Sigmoid colon (tissue), 7 donors: Measurements from ENCODE around the gene PRDX1. TPM values are rescaled to one million over a fixed set of nuclear protein-coding genes. Genes with fewer than 3 reads are reported as not detected.
"Not testable (repeated sequence)": the region's sequence is repeated elsewhere in the genome, so short reads cannot be mapped to it uniquely, and the experiment has no call there.

Source experiments
- DNase-seq: peaks from one replicate; pipeline ENCODE4 v3.0.0-alpha.2; 2019
- H3K27ac ChIP-seq, 4 donors: fragments of 200-600 bp; sonication (generic); one replicate each; pipeline ENCODE4 v1.5.1; 2016 to 2019; ENCODE audit warnings: mild to moderate bottlenecking in 1 of 4
- H3K27me3 ChIP-seq, 3 donors: fragments of 200-600 bp; sonication (generic); one replicate each; pipeline ENCODE4 v1.5.1; 2019; ENCODE audit warnings: mild to moderate bottlenecking in 1 of 3
- H3K36me3 ChIP-seq, 4 donors: fragments of 200-600 bp; sonication (generic); one replicate each; pipeline ENCODE4 v1.5.1; 2016 to 2019
- H3K4me1 ChIP-seq, 4 donors: fragments of 200-600 bp; sonication (generic); one replicate each; pipeline ENCODE4 v1.5.1; 2017 to 2019
- H3K4me3 ChIP-seq, 4 donors: fragments of 200-600 bp; sonication (generic); one replicate each; pipeline ENCODE4 v1.5.1; 2017 to 2019; ENCODE audit warnings: mild to moderate bottlenecking in 2 of 4, moderate library complexity in 1 of 4
- H3K9me3 ChIP-seq, 4 donors: fragments of 200-600 bp in 3 of 4; sonication (generic) in 3 of 4; one replicate each; pipeline versions ENCODE4 v1.5.1 to v1.6.1; 2013 to 2019
- CTCF ChIP-seq, 4 experiments: fragments of 450-650 bp in 3 of 4; fragments of 200-600 bp in 1 of 4; IDR thresholded peaks; one replicate each; pipeline ENCODE4 v1.5.1; 2016 to 2019; ENCODE audit warnings: antibody characterized with exemption in 4 of 4, mild to moderate bottlenecking in 3 of 4, moderate library complexity in 2 of 4
- EP300 ChIP-seq, 4 donors: sonication (generic); formaldehyde crosslinking; IDR thresholded peaks; one replicate each; pipeline ENCODE4 v1.6.1; 2017; ENCODE audit warnings: antibody characterized with exemption in 4 of 4
- POLR2A ChIP-seq, 2 donors: fragments of 450-650 bp; IDR thresholded peaks; one replicate each; pipeline ENCODE4 v1.6.1; 2016; ENCODE audit warnings: antibody characterized with exemption in 2 of 2, mild to moderate bottlenecking in 2 of 2, moderate library complexity in 2 of 2
- POLR2AphosphoS5 ChIP-seq, 4 donors: sonication (generic); formaldehyde crosslinking; IDR thresholded peaks; one replicate each; pipeline ENCODE4 v1.6.1; 2017; ENCODE audit warnings: antibody characterized with exemption in 4 of 4
- WGBS, 2 donors: extraction: QIAGEN DNeasy Blood & Tissue Kit; methylation state at CpG; one replicate each; pipeline ENCODE4 v1.1.7; 2013; 5-methylcytosine and 5-hydroxymethylcytosine counted together
- intact Hi-C: fragments of 100-400 bp; cut with DNase I; formaldehyde crosslinking; loops from one replicate; pipeline ENCODE4 v1.15.1; 2023
- polyA plus RNA-seq, 3 donors: library from polyadenylated mRNA; stranded (reverse); fragments of 200-250 nt; gene quantifications; one replicate each; pipeline ENCODE4 v1.2.3, GENCODE V29; 2013
- total RNA-seq, 4 donors: library from RNA; depleted of rRNA; stranded (reverse); fragments of >200 nt; gene quantifications; one replicate each; pipeline ENCODE4 v1.1.0, GENCODE V29; 2016
- donor health status: healthy with polysubstance abuse.
- donor health status: Bipolar disorder and iron deficiency.
- donor health status: healthy.

PRDX1 gene
- total and polyA plus RNA-seq, 7 donors, result 169 to 661 (median 257) TPM

- Histone ChIP-seq H3K4me1 (no peaks in the 10 kb centered on the region), H3K27me3 (no peaks in the 10 kb centered on the region), H3K36me3 (no peaks in the 10 kb centered on the region), H3K27ac (no peak overlapping the region), H3K9me3 (no peaks in the 10 kb centered on the region), H3K4me3 (no peak overlapping the region)
- WGBS, 2 donors, result 85 to 91% methylated on average over 2 of the region's 2 CpGs
- no peak for TF ChIP-seq POLR2AphosphoS5 (IDR thresholded peaks at IDR 0.05)
- TF ChIP-seq CTCF (IDR thresholded peaks at IDR 0.05), result no peak
- TF ChIP-seq POLR2A (IDR thresholded peaks at IDR 0.05), result no peak
- no peak for TF ChIP-seq EP300 (IDR thresholded peaks at IDR 0.05)
- intact Hi-C loops, result no loop called here
- DNase-seq, result no peak
These were observed 48.4 kb downstream of the PRDX1 start for GRCh38 chr1:45473302-45473701.

- WGBS, 2 donors, result 47 to 58% methylated on average over 2 of the region's 2 CpGs
- intact Hi-C loops, result no loop called here
- no peak overlapping the region for H3K4me3 ChIP-seq
- no peaks in the 10 kb centered on the region for H3K4me1 ChIP-seq
- DNase-seq, result no peak
- no peaks in the 10 kb centered on the region for H3K36me3 ChIP-seq
- H3K27me3 ChIP-seq, result no peaks in the 10 kb centered on the region
- H3K9me3 ChIP-seq, result no peaks in the 10 kb centered on the region
- no peak for TF ChIP-seq POLR2A (IDR thresholded peaks at IDR 0.05)
- TF ChIP-seq POLR2AphosphoS5 (IDR thresholded peaks at IDR 0.05), result no peak
- TF ChIP-seq EP300 (IDR thresholded peaks at IDR 0.05), result no peak
- TF ChIP-seq CTCF (IDR thresholded peaks at IDR 0.05), result no peak
- no peak overlapping the region for H3K27ac ChIP-seq
These were observed 51.3 kb downstream of the PRDX1 start for GRCh38 chr1:45470306-45470798.

GRCh38 chr1:45467353-45467752 is 54.3 kb downstream of the PRDX1 start:
- H3K9me3 ChIP-seq, H3K36me3 ChIP-seq, H3K4me3 ChIP-seq, H3K27me3 ChIP-seq, DNase-seq, H3K27ac ChIP-seq, H3K4me1 ChIP-seq, intact Hi-C loops: not testable (repeated sequence)
- WGBS, 2 donors, result 86 to 96% methylated on average over 9 of the region's 9 CpGs

GRCh38 chr1:45465277-45465676 is 56.4 kb downstream of the PRDX1 start:
- no peaks in the 10 kb centered on the region for H3K9me3 ChIP-seq
- H3K4me1 ChIP-seq, result no peaks in the 10 kb centered on the region
- no peaks in the 10 kb centered on the region for H3K36me3 ChIP-seq
- no peak for TF ChIP-seq EP300 (IDR thresholded peaks at IDR 0.05)
- no peak for TF ChIP-seq POLR2A (IDR thresholded peaks at IDR 0.05)
- TF ChIP-seq CTCF (IDR thresholded peaks at IDR 0.05), result no peak
- no peak for TF ChIP-seq POLR2AphosphoS5 (IDR thresholded peaks at IDR 0.05)
- intact Hi-C loops, result no loop called here
- no peak overlapping the region for H3K4me3 ChIP-seq
- no peak for DNase-seq
- no peaks in the 10 kb centered on the region for H3K27me3 ChIP-seq
- no peak overlapping the region for H3K27ac ChIP-seq

Other genes with a start within 250 kb of the PRDX1 start
- under 1 TPM in 1 of 4 donors, not detected in 3; 0.95 TPM for gene HPDL, start 195.0 kb downstream of the PRDX1 start, total RNA-seq
- 10 to 100 TPM in 2 of 3 donors, 1 to 10 TPM in 1; 4.9 to 15.7 (median 11.4) TPM for gene HPDL, start 195.0 kb downstream of the PRDX1 start, polyA plus RNA-seq
- 10 to 100 TPM in 1 of 4 donors, 1 to 10 TPM in 3; 7.1 to 10.5 (median 7.3) TPM for gene TOE1, start 181.7 kb downstream of the PRDX1 start, total RNA-seq
- gene TOE1, start 181.7 kb downstream of the PRDX1 start, polyA plus RNA-seq, result 10 to 100 TPM; 11.4 to 12.9 (median 12.0) TPM
- gene MUTYH, start 181.4 kb downstream of the PRDX1 start, total RNA-seq, result 10 to 100 TPM; 15.7 to 22.8 (median 19.2) TPM
- gene MUTYH, start 181.4 kb downstream of the PRDX1 start, polyA plus RNA-seq, result 10 to 100 TPM; 22.4 to 24.6 (median 23.7) TPM
- 1 to 10 TPM; 4.3 to 7.8 (median 7.0) TPM for gene TESK2, start 30.7 kb downstream of the PRDX1 start, total RNA-seq
- gene TESK2, start 30.7 kb downstream of the PRDX1 start, polyA plus RNA-seq, result 1 to 10 TPM; 5.8 to 9.2 (median 7.8) TPM
- gene CCDC163, start 21.8 kb downstream of the PRDX1 start, total RNA-seq, result 1 to 10 TPM in 1 of 4 donors, under 1 TPM in 3; 0.27 to 1.1 (median 0.77) TPM
- gene CCDC163, start 21.8 kb downstream of the PRDX1 start, polyA plus RNA-seq, result 1 to 10 TPM in 1 of 3 donors, under 1 TPM in 1, not detected in 1; 0.69 to 3.4 TPM
- gene MMACHC, start 21.6 kb downstream of the PRDX1 start, total RNA-seq, result 1 to 10 TPM in 3 of 4 donors, under 1 TPM in 1; 0.83 to 3.9 (median 1.9) TPM
- gene MMACHC, start 21.6 kb downstream of the PRDX1 start, polyA plus RNA-seq, result 1 to 10 TPM; 1.2 to 5.9 (median 3.0) TPM
- 10 to 100 TPM; 39.6 to 64.2 (median 55.1) TPM for gene AKR1A1, start 28.9 kb upstream of the PRDX1 start, total RNA-seq
- gene AKR1A1, start 28.9 kb upstream of the PRDX1 start, polyA plus RNA-seq, result 100 to 1,000 TPM; 175 to 234 (median 217) TPM
- 10 to 100 TPM; 64.8 to 80.3 (median 75.4) TPM for gene NASP, start 62.2 kb upstream of the PRDX1 start, total RNA-seq
- 100 to 1,000 TPM in 2 of 3 donors, 10 to 100 TPM in 1; 76.8 to 159 (median 133) TPM for gene NASP, start 62.2 kb upstream of the PRDX1 start, polyA plus RNA-seq
- 1 to 10 TPM in 3 of 4 donors, under 1 TPM in 1; 0.82 to 2.6 (median 2.0) TPM for gene CCDC17, start 102.2 kb upstream of the PRDX1 start, total RNA-seq
- gene CCDC17, start 102.2 kb upstream of the PRDX1 start, polyA plus RNA-seq, result 1 to 10 TPM in 2 of 3 donors, under 1 TPM in 1; 0.92 to 2.3 (median 1.2) TPM
- 100 to 1,000 TPM in 3 of 4 donors, 10 to 100 TPM in 1; 94.5 to 142 (median 130) TPM for gene GPBP1L1, start 164.6 kb upstream of the PRDX1 start, total RNA-seq
- 100 to 1,000 TPM in 1 of 3 donors, 10 to 100 TPM in 2; 77.5 to 109 (median 83.6) TPM for gene GPBP1L1, start 164.6 kb upstream of the PRDX1 start, polyA plus RNA-seq
- 10 to 100 TPM; 17.5 to 31.0 (median 25.9) TPM for gene TMEM69, start 166.3 kb upstream of the PRDX1 start, total RNA-seq
- gene TMEM69, start 166.3 kb upstream of the PRDX1 start, polyA plus RNA-seq, result 10 to 100 TPM; 12.7 to 25.7 (median 22.2) TPM
- gene IPP, start 228.8 kb upstream of the PRDX1 start, total RNA-seq, result 10 to 100 TPM; 11.2 to 15.3 (median 11.6) TPM
- gene IPP, start 228.8 kb upstream of the PRDX1 start, polyA plus RNA-seq, result 1 to 10 TPM; 6.9 to 7.3 (median 7.2) TPM